Brain pericyte (primary cell): Measurements from ENCODE around the gene ATP1A1.

Experiments used
- DNase-seq: peaks from one replicate; pipeline ENCODE4 v3.0.0-alpha.2; 2012; ENCODE audit warnings: low read depth, low spot score

The ATP1A1 gene

GRCh38 chr1:116372191-116372590 lies 853 bp upstream of the ATP1A1 start:
- no peak for DNase-seq

- no peak for DNase-seq
Measured at GRCh38 chr1:116373431-116374352, 648 bp downstream of the ATP1A1 start.

GRCh38 chr1:116374353-116375147 lies 1.5 kb downstream of the ATP1A1 start:
- DNase-seq: no peak

GRCh38 chr1:116375148-116375886 lies 2.3 kb downstream of the ATP1A1 start:
- DNase-seq: no peak

GRCh38 chr1:116375887-116376728 lies 3.1 kb downstream of the ATP1A1 start:
- no peak for DNase-seq

GRCh38 chr1:116376729-116377086 lies 3.7 kb downstream of the ATP1A1 start:
- no peak for DNase-seq

GRCh38 chr1:116377541-116378529 lies 4.8 kb downstream of the ATP1A1 start:
- peak; percentile 82 for DNase-seq

GRCh38 chr1:116379057-116379630 lies 6.1 kb downstream of the ATP1A1 start:
- DNase-seq: no peak

- no peak for DNase-seq
Measured at GRCh38 chr1:116379674-116380498, 6.8 kb downstream of the ATP1A1 start.

GRCh38 chr1:116380499-116381242 lies 7.6 kb downstream of the ATP1A1 start:
- DNase-seq: no peak

- no peak for DNase-seq
Measured at GRCh38 chr1:116382321-116382720, 9.3 kb downstream of the ATP1A1 start.

- no peak for DNase-seq
Measured at GRCh38 chr1:116382857-116383483, 9.9 kb downstream of the ATP1A1 start.

GRCh38 chr1:116386042-116386441 lies 13.0 kb downstream of the ATP1A1 start:
- DNase-seq: no peak

GRCh38 chr1:116387551-116387950 lies 14.5 kb downstream of the ATP1A1 start:
- no peak for DNase-seq

GRCh38 chr1:116388122-116388521 lies 15.1 kb downstream of the ATP1A1 start:
- no peak for DNase-seq

GRCh38 chr1:116389013-116389412 lies 16.0 kb downstream of the ATP1A1 start:
- DNase-seq: no peak

- DNase-seq: no peak
Measured at GRCh38 chr1:116389686-116390085, 16.6 kb downstream of the ATP1A1 start.
